Liver (tissue), 9 donors: ENCODE data around the gene ENOX1. TPM values are rescaled to one million over a fixed set of nuclear protein-coding genes. Genes with fewer than 3 reads are reported as not detected.

Experiments
- DNase-seq: peaks from one replicate; pipeline ENCODE4 v3.0.0-alpha.2; 2017; ENCODE audit warnings: low spot score
- H3K27ac ChIP-seq, 2 donors: one replicate each; pipeline ENCODE4 v1.7.0; 2013; ENCODE audit warnings: inconsistent platforms in 2 of 2, low read length in 2 of 2, control low read depth in 1 of 2, low read depth in 1 of 2, mild to moderate bottlenecking in 1 of 2
- H3K27me3 ChIP-seq, 4 donors: one replicate each; pipeline versions ENCODE4 v1.6.1 to v1.7.0; 2013; ENCODE audit warnings: low read length in 3 of 4, inconsistent platforms in 1 of 4, mild to moderate bottlenecking in 1 of 4, moderate library complexity in 1 of 4; ENCODE audit not compliant: control insufficient read depth in 4 of 4, insufficient read depth in 4 of 4
- H3K36me3 ChIP-seq, 4 donors: one replicate each; pipeline versions ENCODE4 v1.6.1 to v1.7.0; 2013; ENCODE audit warnings: low read length in 3 of 4, mild to moderate bottlenecking in 3 of 4, low read depth in 1 of 4, moderate library complexity in 1 of 4; ENCODE audit not compliant: control insufficient read depth in 4 of 4, insufficient read depth in 3 of 4
- H3K4me1 ChIP-seq, 4 donors: one replicate each; pipeline versions ENCODE4 v1.6.1 to v1.7.0; 2013; ENCODE audit warnings: low read length in 3 of 4, mild to moderate bottlenecking in 3 of 4, moderate library complexity in 1 of 4; ENCODE audit not compliant: control insufficient read depth in 4 of 4, insufficient read depth in 4 of 4
- H3K4me3 ChIP-seq, 3 donors: one replicate each; pipeline versions ENCODE4 v1.6.1 to v1.7.0; 2013; ENCODE audit warnings: low read length in 3 of 3, control low read depth in 1 of 3, low read depth in 1 of 3, mild to moderate bottlenecking in 1 of 3
- H3K9ac ChIP-seq, 2 donors: one replicate each; pipeline ENCODE4 v1.7.0; 2013; ENCODE audit warnings: low read length in 2 of 2, mild to moderate bottlenecking in 2 of 2, moderate library complexity in 2 of 2, control low read depth in 1 of 2, low read depth in 1 of 2
- H3K9me3 ChIP-seq, 4 donors: one replicate each; pipeline versions ENCODE4 v1.6.1 to v1.7.0; 2013; ENCODE audit warnings: low read length in 3 of 4; ENCODE audit not compliant: control insufficient read depth in 4 of 4
- EGR1 ChIP-seq, 2 donors: IDR thresholded peaks; 2 replicates each; pipeline ENCODE4 v1.6.1; 2016 to 2018; ENCODE audit warnings: antibody characterized with exemption in 2 of 2, low read depth in 2 of 2
- FOXA2 ChIP-seq: IDR thresholded peaks from 2 replicates; pipeline ENCODE4 v1.6.1; 2016; ENCODE audit warnings: antibody characterized with exemption
- HNF4G ChIP-seq: IDR thresholded peaks from 2 replicates; pipeline ENCODE4 v1.6.1; 2016; ENCODE audit warnings: antibody characterized with exemption
- RAD21 ChIP-seq, 2 donors: IDR thresholded peaks; 2 replicates each; pipeline ENCODE4 v1.6.1; 2016; ENCODE audit warnings: antibody characterized with exemption in 2 of 2, mild to moderate bottlenecking in 2 of 2
- RXRA ChIP-seq, 2 donors: IDR thresholded peaks; 2 replicates each; pipeline ENCODE4 v1.6.1; 2017 to 2018; ENCODE audit warnings: antibody characterized with exemption in 2 of 2, mild to moderate bottlenecking in 1 of 2
- SP1 ChIP-seq: IDR thresholded peaks from 2 replicates; pipeline ENCODE4 v1.6.1; 2018; ENCODE audit warnings: antibody characterized with exemption, mild to moderate bottlenecking
- YY1 ChIP-seq: IDR thresholded peaks from 2 replicates; pipeline ENCODE4 v1.6.1; 2016; ENCODE audit warnings: antibody characterized with exemption, mild to moderate bottlenecking
- WGBS: extraction: QIAGEN DNeasy Blood & Tissue Kit; methylation state at CpG from one replicate; pipeline ENCODE4 v1.1.7; 2013; 5-methylcytosine and 5-hydroxymethylcytosine counted together
- polyA plus RNA-seq, 2 donors: library from polyadenylated mRNA; stranded (reverse) in 1 of 2; unstranded in 1 of 2; fragments of 200-250 nt in 1 of 2; fragments of >200 nt in 1 of 2; fragmentation: Nextera tagmentation in 1 of 2; extraction: Ambion mirVana in 1 of 2; gene quantifications; one replicate each; pipeline versions ENCODE4 v1.2.1 to v1.2.3, GENCODE V29; 2013 to 2015
- total RNA-seq, 2 donors: library from RNA; depleted of rRNA; stranded (reverse); fragments of >200 nt; gene quantifications; one replicate each; pipeline ENCODE4 v1.2.3, GENCODE V29; 2014
- TF ChIP-seq, protein P1 (sequence below): fragments of 150-350 bp; IDR thresholded peaks from 2 replicates; pipeline ENCODE4 v1.5.1; 2017; ENCODE audit warnings: improper control_type of control experiment, low read depth, low read length; ENCODE audit not compliant: missing input control
- TF ChIP-seq, protein P2 (sequence below): IDR thresholded peaks from 2 replicates; pipeline ENCODE4 v1.6.1; 2016; ENCODE audit warnings: antibody characterized with exemption, mild to moderate bottlenecking
- TF ChIP-seq, protein P3 (sequence below): IDR thresholded peaks from 2 replicates; pipeline ENCODE4 v1.6.1; 2016; ENCODE audit warnings: antibody characterized with exemption
- donor health status: healthy.
- donor health status: healthy.
- donor health status: healthy.
- donor health status: healthy.
- donor health status: healthy.

Gene ENOX1
- total and polyA plus RNA-seq, 4 donors: 0.02 to 0.33 (median 0.08) TPM; not detected in 1

DNA sequence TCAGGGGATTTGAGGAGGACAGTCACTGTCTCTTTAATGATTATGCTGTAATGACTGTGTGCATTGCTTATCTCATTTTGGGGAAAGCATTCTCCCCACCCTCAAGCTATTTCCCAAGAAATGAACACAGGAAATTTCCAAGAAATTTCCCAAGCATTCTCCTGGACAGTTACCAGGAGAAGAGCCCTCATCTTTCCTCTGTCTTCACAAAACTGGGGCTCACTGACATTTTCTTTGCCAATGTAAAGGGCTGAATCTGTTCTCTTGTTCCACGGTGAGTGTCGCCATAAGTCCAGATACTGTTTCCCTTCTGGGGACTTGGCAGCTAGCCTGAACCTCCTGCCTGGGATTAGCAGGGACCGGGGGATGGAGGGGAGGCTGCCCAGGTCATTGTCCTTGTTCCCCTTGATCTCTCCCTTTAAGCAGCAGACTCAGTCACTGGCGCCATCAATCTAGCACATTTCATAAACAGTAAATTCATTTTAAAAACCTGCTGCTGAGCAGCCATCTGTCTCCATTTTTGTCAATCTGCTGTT, 590.6 kb downstream of the ENOX1 start:
- DNase-seq: no peak
- peak overlapping the region in 1 of 2 donors; percentile 30 for H3K27ac ChIP-seq

DNA sequence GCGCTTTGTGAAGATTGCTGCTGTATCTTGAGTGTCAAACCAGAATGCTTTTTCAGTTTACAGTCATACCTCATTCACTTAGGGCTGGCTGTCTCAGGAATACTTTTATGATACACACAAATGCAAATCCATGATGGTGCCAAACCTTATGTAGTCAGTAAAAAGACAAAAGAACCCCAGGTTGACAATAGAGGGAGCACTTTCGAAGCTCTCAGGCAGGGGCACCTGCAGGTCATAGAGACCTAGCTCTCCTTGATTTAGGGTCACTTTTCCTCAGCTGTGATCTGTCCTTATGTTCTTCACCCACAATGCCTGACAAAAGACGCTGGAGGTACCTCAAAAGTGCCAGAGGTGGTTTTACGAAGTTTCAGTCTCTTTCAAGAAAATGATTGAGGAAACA, 591.2 kb downstream of the ENOX1 start:
- no peak for DNase-seq
- 86% methylated on average over 4 of the region's 4 CpGs for WGBS
- no peaks in the 10 kb centered on the region for H3K4me1 ChIP-seq
- H3K9ac ChIP-seq: no peak overlapping the region
- no peak overlapping the region for H3K4me3 ChIP-seq
- H3K9me3 ChIP-seq: no peaks in the 10 kb centered on the region
- peaks cover 0 to 3% (median 0%) of the 10 kb centered on the region in 4 donors for H3K27me3 ChIP-seq
- H3K27ac ChIP-seq: no peak overlapping the region
- TF ChIP-seq RAD21 (IDR thresholded peaks at IDR 0.05): no peak
- TF ChIP-seq EGR1 (IDR thresholded peaks at IDR 0.05; ENCODE audit: low read depth in 2 of 2): no peak
- TF ChIP-seq, protein P1, sequence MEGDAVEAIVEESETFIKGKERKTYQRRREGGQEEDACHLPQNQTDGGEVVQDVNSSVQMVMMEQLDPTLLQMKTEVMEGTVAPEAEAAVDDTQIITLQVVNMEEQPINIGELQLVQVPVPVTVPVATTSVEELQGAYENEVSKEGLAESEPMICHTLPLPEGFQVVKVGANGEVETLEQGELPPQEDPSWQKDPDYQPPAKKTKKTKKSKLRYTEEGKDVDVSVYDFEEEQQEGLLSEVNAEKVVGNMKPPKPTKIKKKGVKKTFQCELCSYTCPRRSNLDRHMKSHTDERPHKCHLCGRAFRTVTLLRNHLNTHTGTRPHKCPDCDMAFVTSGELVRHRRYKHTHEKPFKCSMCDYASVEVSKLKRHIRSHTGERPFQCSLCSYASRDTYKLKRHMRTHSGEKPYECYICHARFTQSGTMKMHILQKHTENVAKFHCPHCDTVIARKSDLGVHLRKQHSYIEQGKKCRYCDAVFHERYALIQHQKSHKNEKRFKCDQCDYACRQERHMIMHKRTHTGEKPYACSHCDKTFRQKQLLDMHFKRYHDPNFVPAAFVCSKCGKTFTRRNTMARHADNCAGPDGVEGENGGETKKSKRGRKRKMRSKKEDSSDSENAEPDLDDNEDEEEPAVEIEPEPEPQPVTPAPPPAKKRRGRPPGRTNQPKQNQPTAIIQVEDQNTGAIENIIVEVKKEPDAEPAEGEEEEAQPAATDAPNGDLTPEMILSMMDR: no peak
- TF ChIP-seq YY1: no peak
- no peak for TF ChIP-seq FOXA2
- no peak for TF ChIP-seq SP1
- H3K36me3 ChIP-seq: no peaks in the 10 kb centered on the region

More for the DNA sequence above, 590.6 kb downstream of the ENOX1 start:
- no peaks in the 10 kb centered on the region for H3K36me3 ChIP-seq
- TF ChIP-seq YY1: no peak
- peak; percentile 17 to 54 for TF ChIP-seq RAD21 (IDR thresholded peaks at IDR 0.05)
- no peak for TF ChIP-seq FOXA2
- no peak for TF ChIP-seq EGR1 (IDR thresholded peaks at IDR 0.05; ENCODE audit: low read depth in 2 of 2)
- TF ChIP-seq, protein P1: no peak
- peak; percentile 33 to 53 for TF ChIP-seq RXRA (IDR thresholded peaks at IDR 0.05)
- H3K4me3 ChIP-seq: no peak overlapping the region
- H3K4me1 ChIP-seq: no peaks in the 10 kb centered on the region
- H3K9ac ChIP-seq: no peak overlapping the region
- H3K27me3 ChIP-seq: peaks cover 0 to 3% (median 0%) of the 10 kb centered on the region in 4 donors
- no peaks in the 10 kb centered on the region for H3K9me3 ChIP-seq
- WGBS: 48% methylated on average over 4 of the region's 4 CpGs

DNA sequence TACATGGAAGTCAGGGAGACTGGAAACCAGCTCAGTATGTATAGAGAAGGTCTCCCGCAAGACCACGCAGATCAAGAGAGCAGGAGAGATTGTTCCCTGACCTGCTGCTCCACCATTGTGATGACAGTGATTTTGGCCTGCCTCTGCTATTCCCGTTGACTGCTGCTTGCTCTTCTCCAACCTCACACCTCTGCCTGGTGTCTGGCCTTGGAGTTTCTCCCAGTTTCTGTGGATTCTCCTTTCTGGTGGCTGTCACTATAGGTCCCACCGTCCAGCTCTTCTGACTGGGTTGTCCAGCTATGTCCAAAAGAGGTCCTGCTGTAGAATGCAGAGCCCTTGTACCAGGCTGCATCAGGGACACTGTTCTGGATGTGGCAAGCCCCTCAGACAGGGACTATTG, 591.7 kb downstream of the ENOX1 start:
- Histone ChIP-seq H3K27me3 (peaks cover 0 to 3% (median 0%) of the 10 kb centered on the region in 4 donors), H3K4me1 (no peaks in the 10 kb centered on the region), H3K36me3 (no peaks in the 10 kb centered on the region), H3K4me3 (no peak overlapping the region), H3K27ac (no peak overlapping the region), H3K9ac (no peak overlapping the region), H3K9me3 (no peaks in the 10 kb centered on the region)
- WGBS: 84% methylated on average over 4 of the region's 4 CpGs
- DNase-seq: no peak
- TF ChIP-seq RXRA (IDR thresholded peaks at IDR 0.05): no peak
- TF ChIP-seq, protein P2, sequence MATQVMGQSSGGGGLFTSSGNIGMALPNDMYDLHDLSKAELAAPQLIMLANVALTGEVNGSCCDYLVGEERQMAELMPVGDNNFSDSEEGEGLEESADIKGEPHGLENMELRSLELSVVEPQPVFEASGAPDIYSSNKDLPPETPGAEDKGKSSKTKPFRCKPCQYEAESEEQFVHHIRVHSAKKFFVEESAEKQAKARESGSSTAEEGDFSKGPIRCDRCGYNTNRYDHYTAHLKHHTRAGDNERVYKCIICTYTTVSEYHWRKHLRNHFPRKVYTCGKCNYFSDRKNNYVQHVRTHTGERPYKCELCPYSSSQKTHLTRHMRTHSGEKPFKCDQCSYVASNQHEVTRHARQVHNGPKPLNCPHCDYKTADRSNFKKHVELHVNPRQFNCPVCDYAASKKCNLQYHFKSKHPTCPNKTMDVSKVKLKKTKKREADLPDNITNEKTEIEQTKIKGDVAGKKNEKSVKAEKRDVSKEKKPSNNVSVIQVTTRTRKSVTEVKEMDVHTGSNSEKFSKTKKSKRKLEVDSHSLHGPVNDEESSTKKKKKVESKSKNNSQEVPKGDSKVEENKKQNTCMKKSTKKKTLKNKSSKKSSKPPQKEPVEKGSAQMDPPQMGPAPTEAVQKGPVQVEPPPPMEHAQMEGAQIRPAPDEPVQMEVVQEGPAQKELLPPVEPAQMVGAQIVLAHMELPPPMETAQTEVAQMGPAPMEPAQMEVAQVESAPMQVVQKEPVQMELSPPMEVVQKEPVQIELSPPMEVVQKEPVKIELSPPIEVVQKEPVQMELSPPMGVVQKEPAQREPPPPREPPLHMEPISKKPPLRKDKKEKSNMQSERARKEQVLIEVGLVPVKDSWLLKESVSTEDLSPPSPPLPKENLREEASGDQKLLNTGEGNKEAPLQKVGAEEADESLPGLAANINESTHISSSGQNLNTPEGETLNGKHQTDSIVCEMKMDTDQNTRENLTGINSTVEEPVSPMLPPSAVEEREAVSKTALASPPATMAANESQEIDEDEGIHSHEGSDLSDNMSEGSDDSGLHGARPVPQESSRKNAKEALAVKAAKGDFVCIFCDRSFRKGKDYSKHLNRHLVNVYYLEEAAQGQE: no peak
- TF ChIP-seq, protein P3, sequence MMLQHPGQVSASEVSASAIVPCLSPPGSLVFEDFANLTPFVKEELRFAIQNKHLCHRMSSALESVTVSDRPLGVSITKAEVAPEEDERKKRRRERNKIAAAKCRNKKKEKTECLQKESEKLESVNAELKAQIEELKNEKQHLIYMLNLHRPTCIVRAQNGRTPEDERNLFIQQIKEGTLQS: no peak
- no peak for TF ChIP-seq YY1
- no peak for TF ChIP-seq SP1
- TF ChIP-seq EGR1 (IDR thresholded peaks at IDR 0.05; ENCODE audit: low read depth in 2 of 2): no peak
- no peak for TF ChIP-seq HNF4G
